ENCODE data around the gene IGFLR1. TPM values are rescaled to one million over a fixed set of nuclear protein-coding genes. Genes with fewer than 3 reads are reported as not detected.

The IGFLR1 gene
- total RNA-seq, 1 donor from 2014 or later: 35.2 TPM

DNA sequence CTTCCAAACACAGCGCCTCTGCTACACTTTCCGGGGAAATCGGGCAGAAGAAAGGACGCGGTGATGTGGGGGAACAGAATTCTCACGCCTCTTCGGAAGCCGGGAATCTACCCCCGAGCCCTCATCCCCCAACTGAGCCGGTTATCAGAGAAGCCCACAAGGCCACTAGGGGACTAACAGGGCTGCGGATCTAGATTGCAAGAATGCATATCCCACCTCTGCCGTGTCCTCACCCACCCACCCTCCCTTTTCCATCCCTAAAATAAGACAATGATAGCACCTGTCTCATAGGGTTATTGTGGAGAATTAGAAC lies 1.1 kb downstream of the IGFLR1 start:
- intact Hi-C loops (cut with micrococcal nuclease): loop anchor here (2.0 to 10.0 kb wide), 3 partner anchors 48 to 374 kb away; partner anchors contain the start of genes OVOL3, POLR2I, RBM42 and TBCB

GRCh38 chr19:35740423-35741202 lies 1.6 kb downstream of the IGFLR1 start:
- intact Hi-C loops (cut with micrococcal nuclease): loop anchor here (1.0 to 10.0 kb wide), 5 partner anchors 23 to 374 kb away; partner anchors contain the start of genes OVOL3, POLR2I, RBM42 and TBCB

DNA sequence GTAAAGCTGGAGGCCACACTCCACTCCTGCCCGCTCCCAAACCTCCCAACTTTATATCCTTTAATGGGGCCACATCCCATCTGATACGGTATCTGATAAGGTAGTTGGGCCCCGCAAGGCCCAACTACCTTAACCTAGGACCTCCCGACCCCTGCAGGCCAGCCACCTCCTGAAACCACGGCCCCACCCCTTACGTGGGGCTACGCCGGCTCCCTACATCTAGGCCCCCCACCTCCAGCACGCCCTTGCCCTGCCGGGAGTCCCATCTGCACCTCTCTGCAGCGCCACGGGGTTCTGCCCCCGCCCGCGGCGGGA lies 2.2 kb downstream of the IGFLR1 start:
- intact Hi-C loops (cut with micrococcal nuclease): loop anchor here (1.0 to 10.0 kb wide), 5 partner anchors 23 to 375 kb away; partner anchors contain the start of genes OVOL3, POLR2I, RBM42 and TBCB

- intact Hi-C loops (cut with micrococcal nuclease): loop anchor here (1.0 to 10.0 kb wide), 5 partner anchors 22 to 375 kb away; partner anchors contain the start of genes OVOL3, POLR2I, RBM42 and TBCB
Observed at GRCh38 chr19:35739275-35740107, 2.8 kb downstream of the IGFLR1 start.

DNA sequence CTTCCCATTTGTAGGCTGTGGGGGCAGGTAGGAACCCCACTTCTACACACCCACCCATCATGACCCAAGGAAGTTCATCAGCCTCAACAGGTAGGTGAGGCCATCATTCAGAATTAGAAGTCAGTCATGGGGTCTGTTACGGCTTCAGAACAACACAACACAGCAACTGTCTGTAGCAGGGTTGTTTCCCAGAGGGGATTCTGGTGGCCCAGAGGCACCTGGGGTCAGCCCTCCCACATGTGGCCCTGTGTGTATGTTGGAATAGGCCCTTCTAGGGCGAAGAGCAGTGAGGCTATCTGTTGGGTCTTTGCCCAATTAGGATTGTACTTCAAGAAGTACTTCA lies 3.4 kb downstream of the IGFLR1 start:
- intact Hi-C loops (cut with micrococcal nuclease): no loop called here

DNA sequence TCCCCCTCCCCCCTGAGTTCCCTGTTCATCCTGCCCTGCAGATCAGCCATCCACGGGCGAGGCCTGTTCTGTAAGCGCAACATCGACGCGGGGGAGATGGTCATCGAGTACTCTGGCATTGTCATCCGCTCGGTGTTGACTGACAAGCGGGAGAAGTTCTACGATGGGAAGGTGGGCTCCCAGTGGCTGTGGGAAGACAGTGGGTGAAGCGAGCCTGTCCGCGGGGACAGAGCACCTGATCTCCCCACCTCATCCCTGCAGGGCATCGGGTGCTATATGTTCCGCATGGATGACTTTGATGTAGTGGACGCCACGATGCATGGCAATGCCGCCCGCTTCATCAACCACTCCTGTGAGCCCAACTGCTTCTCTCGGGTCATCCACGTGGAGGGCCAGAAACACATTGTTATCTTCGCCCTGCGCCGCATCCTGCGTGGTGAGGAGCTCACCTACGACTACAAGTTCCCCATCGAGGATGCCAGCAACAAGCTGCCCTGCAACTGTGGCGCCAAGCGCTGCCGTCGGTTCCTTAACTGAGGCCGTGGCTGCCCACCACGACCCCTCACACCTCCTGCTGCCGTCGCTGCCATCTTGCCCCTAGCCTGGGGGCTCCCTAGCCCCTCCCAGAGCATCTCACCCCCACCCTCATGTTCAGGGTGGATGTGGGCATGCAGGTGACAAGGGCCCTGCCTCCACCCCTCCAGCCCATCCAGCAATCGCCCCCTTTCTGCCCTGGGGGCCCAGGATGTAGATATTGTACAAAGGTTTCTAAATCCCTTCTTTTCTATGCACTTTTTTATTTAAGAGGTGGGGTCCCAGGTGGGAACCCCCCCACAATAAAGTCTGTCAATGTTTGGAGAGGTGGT lies 4.0 kb downstream of the IGFLR1 start:
- intact Hi-C loops (cut with micrococcal nuclease): no loop called here

DNA sequence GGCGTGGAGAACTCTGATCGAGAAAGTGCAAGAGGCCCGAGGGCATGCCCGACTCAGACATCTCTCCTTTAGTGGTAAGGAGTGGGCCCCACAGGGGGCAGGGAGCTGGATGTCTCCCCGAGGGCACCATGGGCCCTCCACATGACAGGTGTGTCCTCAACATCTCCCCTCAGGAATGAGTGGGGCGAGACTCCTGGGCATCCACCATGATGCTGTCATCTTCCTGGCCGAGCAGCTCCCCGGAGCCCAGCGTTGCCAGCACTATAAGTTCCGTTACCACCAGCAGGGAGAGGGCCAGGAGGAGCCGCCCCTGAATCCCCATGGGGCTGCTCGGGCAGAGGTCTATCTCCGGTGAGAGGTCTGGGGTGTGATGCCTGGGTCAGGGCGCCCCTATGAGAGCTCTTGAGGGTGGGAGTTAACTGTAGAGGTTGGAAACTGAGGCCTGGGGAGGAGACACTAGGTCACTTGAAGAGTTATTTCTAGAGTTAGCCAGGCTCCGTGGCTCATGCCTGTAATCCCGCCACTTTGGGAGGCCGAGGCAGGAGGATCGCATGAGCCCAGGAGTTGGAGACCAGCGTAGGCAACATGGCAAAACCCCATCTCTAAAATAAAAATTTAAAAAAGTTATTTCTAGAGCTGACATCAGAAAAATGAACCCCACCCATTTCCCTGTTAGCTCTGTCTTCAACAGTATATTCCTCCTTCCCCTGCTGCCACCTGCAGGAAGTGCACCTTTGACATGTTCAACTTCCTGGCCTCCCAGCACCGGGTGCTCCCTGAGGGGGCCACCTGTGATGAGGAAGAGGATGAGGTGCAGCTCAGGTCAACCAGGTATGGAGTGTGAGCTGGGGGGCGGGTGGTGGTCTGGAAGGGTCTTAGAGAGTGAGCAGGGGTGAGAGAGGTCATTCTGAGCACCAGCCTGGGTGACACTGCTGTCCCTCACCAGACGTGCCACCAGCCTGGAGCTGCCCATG lies 5.1 kb downstream of the IGFLR1 start:
- intact Hi-C loops (cut with micrococcal nuclease): no loop called here

DNA sequence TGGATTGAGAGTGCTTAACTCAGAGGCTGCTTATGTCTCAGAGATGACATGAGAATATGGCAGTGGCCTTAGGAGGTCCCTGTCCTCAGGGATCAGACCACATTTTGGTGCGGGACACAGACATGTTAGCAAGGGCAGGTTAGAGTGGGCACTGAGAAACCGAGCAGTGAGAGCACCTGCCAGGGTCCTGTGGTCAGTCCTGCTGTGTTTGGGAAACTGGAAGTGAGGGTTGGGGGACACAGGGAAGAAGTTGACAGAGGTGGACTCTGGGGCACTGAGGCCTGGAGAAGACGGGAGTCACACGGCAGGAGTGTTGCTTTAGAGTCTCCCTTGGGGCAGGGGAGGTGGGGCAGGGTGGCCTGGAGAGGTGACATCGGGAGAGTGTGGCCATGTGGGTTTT lies 7.4 kb downstream of the IGFLR1 start:
- intact Hi-C loops (cut with micrococcal nuclease): no loop called here

- intact Hi-C loops (cut with micrococcal nuclease): no loop called here
Observed at GRCh38 chr19:35734273-35734672, 8.0 kb downstream of the IGFLR1 start.

GRCh38 chr19:35733180-35734125 lies 8.8 kb downstream of the IGFLR1 start:
- intact Hi-C loops (cut with micrococcal nuclease): no loop called here

DNA sequence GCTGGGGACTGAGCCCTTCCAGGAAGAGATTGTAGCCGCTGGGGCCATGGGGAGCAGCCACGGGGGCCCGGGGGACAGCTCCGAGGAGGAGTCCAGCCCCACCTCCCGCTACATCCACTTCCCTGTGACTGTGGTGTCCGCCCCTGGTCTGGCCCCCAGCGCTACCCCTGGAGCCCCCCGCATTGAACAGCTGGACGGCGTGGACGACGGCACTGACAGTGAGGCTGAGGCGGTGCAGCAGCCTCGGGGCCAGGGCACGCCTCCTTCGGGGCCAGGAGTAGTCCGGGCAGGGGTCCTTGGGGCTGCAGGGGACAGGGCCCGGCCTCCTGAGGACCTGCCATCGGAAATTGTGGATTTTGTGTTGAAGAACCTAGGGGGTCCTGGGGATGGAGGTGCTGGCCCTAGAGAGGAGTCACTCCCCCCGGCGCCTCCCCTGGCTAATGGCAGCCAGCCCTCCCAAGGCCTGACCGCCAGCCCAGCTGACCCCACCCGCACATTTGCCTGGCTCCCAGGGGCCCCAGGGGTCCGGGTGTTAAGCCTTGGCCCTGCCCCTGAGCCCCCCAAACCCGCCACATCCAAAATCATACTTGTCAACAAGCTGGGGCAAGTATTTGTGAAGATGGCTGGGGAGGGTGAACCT lies 9.6 kb downstream of the IGFLR1 start:
- intact Hi-C loops (cut with micrococcal nuclease): no loop called here

DNA sequence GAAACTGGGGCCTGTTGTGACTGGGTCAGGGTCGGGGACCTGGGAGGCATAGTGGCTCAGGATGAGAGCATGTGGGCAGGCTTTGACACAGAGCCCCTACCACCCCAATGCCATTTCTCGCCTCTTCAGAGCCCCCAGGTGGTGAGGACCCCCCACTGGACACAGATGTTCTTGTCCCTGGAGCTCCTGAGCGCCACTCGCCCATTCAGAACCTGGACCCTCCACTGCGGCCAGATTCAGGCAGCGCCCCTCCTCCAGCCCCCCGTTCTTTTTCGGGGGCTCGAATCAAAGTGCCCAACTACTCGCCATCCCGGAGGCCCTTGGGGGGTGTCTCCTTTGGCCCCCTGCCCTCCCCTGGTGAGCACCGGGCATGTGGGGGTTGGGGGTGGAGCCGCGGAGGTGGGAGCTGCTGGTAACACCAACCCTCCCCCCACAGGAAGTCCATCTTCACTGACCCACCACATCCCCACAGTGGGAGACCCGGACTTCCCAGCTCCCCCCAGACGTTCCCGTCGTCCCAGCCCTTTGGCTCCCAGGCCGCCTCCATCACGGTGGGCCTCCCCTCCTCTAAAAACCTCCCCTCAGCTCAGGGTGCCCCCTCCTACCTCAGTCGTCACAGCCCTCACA lies 10.4 kb downstream of the IGFLR1 start:
- intact Hi-C loops (cut with micrococcal nuclease): no loop called here

DNA sequence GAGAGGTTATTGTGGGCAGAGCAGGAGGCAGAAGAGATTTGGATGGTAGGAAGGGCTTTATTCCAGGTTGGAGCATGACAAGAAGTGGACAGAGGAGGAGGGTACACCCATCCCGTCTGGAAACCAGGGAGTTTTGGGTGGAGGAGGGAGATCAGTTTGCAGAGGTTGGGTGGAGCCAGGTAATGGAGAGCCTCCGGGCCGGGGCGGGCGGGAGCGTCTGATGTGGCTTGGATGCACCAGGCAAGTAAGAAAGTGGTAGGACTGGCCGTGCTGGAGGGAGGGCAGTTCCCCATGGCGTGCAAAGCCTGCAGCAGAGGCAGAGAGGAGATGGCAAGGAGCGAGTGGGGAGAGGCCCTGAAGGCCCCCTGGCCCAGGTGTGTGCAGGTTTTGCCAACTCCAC lies 10.9 kb downstream of the IGFLR1 start:
- intact Hi-C loops (cut with micrococcal nuclease): no loop called here

DNA sequence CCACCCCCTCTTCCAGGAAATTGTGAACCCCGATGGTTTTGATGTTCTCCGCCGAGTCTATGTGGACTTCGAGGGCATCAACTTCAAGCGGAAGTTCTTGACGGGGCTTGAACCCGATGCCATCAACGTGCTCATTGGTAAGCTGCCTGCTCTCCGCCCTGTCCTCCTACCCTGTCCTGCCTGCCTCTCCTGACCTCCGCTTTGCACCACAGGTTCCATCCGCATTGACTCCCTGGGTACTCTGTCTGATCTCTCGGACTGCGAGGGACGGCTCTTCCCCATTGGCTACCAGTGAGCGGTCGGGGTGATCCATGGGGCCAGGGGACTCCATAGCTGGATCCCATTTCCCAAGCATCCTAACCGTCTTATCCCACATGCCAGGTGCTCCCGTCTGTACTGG lies 11.9 kb downstream of the IGFLR1 start:
- intact Hi-C loops (cut with micrococcal nuclease): no loop called here

GRCh38 chr19:35729763-35730162 lies 12.5 kb downstream of the IGFLR1 start:
- intact Hi-C loops (cut with micrococcal nuclease): no loop called here

- intact Hi-C loops (cut with micrococcal nuclease): no loop called here
Observed at GRCh38 chr19:35729021-35729420, 13.2 kb downstream of the IGFLR1 start.

- intact Hi-C loops (cut with micrococcal nuclease): no loop called here
Observed at GRCh38 chr19:35727956-35728706, 14.1 kb downstream of the IGFLR1 start.

Measured in T-helper 2 cell treated with Interferon-gamma antibody and Interleukin-4, amounts not matched to agents 100 ng/mL and 5 ng/mL, for 36 hours (primary cell).